AG10803 (cell line): ENCODE data around the gene EP400.

ENCODE experiments used
- DNase-seq: peaks from one replicate; pipeline ENCODE4 v3.0.0; 2010; ENCODE audit warnings: low read depth
- H3K4me3 ChIP-seq: 2 replicates; pipeline ENCODE4 v1.5.1; 2011; ENCODE audit warnings: mild to moderate bottlenecking, low read length, control low read depth
- TF ChIP-seq, protein P1 (sequence below): conservative IDR thresholded peaks from 2 replicates; pipeline ENCODE4 v1.5.1; 2011; ENCODE audit warnings: mild to moderate bottlenecking, low read length, control low read depth, inconsistent platforms

The EP400 gene

GRCh38 chr12:131918311-131919050, 31.3 kb upstream of the EP400 start:
- TF ChIP-seq, protein P1, sequence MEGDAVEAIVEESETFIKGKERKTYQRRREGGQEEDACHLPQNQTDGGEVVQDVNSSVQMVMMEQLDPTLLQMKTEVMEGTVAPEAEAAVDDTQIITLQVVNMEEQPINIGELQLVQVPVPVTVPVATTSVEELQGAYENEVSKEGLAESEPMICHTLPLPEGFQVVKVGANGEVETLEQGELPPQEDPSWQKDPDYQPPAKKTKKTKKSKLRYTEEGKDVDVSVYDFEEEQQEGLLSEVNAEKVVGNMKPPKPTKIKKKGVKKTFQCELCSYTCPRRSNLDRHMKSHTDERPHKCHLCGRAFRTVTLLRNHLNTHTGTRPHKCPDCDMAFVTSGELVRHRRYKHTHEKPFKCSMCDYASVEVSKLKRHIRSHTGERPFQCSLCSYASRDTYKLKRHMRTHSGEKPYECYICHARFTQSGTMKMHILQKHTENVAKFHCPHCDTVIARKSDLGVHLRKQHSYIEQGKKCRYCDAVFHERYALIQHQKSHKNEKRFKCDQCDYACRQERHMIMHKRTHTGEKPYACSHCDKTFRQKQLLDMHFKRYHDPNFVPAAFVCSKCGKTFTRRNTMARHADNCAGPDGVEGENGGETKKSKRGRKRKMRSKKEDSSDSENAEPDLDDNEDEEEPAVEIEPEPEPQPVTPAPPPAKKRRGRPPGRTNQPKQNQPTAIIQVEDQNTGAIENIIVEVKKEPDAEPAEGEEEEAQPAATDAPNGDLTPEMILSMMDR = no peak
- no peak overlapping the region for H3K4me3 ChIP-seq
- DNase-seq = no peak

DNA sequence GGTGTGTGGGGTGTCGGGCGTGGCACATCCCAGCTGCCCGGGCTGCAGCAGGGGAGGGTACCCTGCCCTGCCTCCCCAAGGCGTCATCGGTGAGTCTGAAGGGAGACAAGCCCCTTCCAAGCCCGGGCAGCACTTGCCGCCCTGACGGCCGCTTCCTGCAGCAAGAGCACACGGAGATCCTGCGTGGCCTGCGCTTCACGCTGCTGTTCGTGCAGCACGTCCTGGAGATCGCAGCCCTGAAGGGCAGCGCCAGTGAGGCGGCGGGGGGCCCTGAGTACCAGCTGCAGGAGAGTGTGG, 30.7 kb upstream of the EP400 start:
- no peak for DNase-seq
- no peak overlapping the region for H3K4me3 ChIP-seq
- TF ChIP-seq, protein P1 = no peak

DNA sequence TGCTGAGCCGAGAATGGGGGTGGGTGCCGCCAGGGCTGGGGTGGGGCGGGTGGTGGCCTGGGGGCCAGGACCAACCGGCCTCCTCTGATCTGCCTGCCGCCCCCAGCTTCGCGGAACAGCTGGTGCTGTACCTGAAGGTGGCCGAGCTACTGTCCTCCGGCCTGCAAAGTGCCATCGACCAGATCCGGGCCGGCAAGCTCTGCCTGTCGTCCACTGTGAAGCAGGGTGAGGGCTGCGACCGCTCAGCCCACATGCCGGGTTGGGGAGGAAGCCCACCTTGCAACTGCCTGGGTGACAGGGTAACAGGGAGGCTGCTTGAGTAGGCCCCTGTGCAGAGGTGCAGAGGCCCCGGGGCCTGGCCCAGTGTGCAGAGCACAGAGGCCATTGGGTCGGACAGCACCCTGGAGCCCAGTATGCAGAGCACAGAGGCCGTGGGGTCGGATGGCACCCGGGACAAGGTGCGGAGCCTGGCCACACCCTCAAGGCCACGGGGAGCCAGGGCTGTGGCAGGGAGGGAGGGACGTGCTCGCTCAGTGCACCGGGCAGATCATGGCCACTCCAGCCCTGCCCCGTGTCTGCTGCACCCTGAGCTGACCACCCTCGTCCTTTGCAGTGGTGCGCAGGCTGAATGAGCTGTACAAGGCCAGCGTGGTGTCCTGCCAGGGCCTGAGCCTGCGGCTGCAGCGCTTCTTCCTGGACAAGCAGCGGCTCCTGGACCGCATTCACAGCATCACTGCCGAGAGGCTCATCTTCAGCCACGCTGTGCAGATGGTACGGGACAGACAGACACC, 30.2 kb upstream of the EP400 start:
- H3K4me3 ChIP-seq = no peak overlapping the region
- TF ChIP-seq, protein P1 = no peak
- no peak for DNase-seq

DNA sequence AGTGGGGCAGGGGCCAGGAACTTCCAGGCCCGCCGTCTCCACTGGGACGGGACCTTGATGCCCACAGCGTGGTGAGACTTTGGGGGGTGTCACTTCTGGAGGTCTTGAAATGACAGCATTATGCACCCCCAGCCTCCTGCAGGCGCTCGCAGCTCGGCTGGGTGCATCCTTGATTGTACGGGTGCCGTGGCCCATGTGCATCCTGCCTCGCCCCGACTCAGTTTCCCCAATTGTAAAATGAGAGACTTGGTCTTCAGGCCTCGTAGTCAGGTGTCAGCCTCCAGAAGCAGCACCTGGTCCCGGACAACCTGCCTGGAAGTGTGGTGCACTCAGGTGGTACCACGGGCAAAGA, 29.6 kb upstream of the EP400 start:
- no peak overlapping the region for H3K4me3 ChIP-seq
- TF ChIP-seq, protein P1 = no peak
- no peak for DNase-seq

DNA sequence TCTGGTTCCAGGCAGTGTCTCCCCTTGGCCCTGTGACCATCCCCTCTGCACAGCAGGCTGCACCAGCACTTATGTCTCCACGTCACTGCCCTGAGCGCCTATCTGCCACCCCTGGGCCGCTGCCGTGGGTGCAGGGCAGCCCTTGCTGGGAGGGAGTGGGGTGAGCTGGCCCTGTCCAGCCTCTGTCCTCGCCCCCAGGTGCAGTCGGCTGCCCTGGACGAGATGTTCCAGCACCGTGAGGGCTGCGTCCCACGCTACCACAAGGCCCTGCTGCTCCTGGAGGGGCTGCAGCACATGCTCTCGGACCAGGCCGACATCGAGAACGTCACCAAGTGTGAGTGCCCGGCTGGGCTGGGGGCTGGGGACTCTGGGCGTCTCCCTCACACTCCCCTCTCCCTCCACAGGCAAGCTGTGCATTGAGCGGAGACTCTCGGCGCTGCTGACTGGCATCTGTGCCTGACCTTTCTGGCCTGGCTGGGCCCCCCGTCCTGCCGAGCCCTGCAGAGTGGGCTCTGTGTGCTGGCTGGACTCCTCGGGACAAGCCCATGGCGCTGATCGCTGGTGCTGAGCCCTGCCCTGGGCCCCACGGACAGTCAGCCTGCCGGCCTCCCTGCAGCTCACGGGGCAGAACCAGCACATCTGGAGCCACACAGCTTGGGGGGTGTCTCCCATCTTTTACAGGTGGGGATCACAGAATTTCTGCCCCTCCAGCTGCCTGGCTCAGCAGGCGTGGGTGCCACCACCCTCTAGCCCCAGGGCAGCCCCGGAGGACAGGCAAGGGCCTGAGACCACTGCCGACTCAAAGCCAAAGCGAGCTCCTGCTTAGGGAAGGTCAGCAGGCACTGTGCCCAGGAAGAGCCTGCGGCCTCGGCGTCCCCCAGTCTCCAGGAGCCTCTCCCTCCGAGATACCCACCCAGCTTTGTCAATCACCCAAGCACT, 28.6 kb upstream of the EP400 start:
- no peak for DNase-seq
- no peak overlapping the region for H3K4me3 ChIP-seq
- TF ChIP-seq, protein P1 = no peak

GRCh38 chr12:131921866-131922769, 27.6 kb upstream of the EP400 start:
- no peak overlapping the region for H3K4me3 ChIP-seq
- TF ChIP-seq, protein P1 = no peak
- DNase-seq = no peak
